ENCODE data around the gene SKP1.
A peak's percentile ranks its signal among the peaks of the same experiment; 100 is the strongest.

The SKP1 gene

DNA sequence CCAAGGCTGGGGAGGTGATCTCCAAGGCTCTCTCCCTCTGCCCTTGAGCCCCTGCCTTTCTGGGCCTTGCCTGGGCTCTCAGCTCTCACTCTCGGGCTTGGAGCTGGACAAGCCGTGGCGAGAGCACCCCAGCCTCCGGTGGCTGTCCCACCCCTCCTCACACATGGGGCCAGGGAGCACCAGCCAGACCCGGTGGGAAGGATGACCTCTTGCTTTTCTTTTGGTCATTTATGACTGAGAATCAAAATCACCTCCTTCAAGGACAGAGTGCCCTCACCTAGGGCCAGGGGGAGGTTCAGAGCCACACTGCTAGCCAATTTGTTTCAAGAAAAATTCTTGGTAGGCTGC lies 48.1 kb downstream of the SKP1 start:
- no peak for DNase-seq

DNA sequence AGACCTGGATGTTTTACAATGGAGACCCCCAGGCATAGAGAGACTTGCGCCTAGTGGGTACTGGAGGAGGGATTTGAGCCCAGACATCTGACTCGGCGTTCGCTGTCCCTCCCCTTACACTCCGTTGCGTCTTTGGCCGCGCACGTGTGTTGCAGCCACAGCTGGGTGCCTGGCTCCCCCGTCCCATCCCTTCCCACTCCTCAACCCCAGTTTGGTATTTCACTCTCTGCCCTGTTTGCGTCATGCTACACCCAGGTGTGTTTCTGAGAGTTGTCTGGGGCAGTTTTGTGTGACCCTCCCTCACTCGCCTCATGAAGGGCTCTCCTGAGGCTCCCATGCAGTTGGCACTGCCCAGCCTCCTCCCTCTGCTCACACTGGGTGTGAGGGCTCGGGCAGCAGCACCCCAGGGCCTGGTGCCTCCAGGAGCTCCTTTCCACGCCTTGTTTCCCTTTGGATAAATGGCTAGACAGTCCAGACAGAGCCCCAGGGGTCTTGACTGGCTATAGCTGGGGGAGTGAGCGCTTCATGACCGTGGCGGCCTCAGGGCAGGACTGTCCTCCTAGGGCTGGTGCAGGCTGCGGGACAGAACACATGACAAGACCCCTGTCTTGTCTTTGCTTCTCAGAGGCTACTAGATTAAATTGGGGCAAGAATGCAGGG lies 48.6 kb downstream of the SKP1 start:
- DNase-seq = no peak

DNA sequence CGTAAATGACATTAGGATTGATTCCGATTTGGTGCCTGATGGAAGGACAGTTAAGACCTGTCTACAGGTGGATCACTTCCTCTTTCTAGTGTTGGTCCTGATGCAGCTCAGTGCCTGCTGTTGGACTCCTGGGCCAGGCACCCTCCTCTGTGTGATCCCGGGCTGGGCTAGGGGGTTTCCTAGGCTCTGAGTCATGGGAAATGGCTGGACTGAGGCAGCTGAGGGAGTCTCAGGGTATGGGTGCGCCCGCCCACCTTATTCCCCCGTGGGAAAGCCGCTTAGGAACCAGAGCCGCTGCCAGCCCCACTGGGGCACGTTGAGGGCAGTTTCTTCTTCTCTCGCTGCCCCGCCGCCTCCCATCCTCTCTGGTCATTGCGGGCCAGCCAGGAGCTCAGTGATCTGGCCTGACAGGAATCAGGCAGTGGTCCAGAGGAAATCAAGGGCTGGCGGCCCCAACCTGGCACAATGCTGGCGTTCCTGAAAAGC lies 49.3 kb downstream of the SKP1 start:
- DNase-seq = no peak

DNA sequence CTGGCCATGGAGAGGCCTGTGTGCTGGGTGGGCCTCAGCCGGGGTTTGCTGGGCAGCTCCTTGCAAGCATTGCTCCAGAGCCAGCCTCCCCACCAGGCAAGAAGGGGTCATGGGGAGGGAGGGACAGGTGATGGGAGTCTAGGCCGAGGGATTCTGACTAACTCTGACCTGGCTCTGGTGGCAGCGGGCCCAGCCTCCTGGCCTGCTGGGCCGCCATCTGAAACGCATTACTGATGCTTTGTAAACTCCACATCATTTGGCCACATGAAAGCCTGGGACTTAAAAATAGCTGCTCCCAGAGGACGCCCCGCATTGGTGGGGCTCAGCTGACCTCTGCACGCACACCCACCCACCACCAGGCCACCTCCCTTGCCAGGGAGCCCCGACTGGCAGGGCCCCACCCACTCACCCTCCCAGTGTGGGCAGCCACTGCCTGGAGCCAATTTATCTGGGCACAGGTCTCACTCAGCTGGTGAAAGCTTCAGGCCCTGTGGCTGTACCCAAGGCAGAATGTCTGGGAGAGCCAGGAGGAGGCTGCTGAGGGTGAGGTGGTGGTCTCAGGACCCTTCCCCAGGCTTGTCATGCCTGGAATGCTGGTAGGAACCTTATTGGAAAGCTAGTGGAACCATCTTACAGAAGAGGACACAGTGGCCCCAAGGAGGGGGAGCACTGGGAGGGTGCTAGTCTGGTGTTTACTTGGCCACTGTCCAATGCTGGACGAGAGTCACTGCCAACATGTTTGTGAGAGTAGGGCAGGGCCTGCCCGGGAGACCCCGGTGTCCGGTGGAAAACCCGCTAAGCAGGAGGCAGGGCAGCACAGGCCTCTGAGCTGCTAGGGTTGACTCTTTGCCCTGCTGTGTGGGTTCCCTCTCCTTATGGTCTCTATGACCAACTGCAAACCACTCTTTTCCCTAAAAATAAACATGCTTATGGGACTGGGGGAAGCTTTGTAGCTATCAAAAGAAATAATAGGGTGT lies 51.4 kb downstream of the SKP1 start:
- DNase-seq = no peak

DNA sequence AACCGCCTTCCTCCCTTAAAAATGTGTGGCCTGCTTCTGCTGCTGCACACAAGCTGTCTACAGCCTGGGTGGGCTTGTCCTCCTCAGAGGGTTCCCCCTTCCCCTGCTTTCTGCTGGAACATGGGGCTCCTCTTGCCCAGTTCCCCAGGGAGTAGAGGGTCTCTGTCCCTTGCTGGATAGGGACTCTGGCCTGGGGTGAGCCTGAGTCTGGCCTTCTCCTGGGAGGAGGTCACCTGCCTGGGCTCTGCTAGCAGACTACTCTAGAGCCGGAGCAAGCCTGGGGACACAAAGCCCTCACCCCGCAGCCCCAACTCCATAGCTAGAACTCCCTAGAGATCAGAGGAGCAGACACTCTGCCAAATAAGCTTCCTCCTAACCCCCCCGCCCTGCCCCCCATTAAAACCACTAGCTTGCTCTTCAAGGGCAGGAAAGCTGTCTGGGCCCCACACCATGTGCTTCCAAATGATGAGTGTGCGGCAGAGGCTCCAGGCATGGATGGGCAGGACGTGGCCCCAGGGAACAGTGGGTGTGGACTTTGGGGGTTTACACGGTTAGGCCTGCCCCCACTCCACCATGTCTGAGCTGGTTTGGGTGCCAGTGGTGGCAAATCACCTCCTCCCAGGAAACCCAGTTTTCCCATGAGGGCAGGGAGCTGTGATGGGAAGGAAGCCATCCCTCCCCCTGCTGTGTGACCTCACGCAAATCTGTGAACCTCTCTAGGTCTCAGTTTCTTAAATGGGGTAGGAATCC lies 52.3 kb downstream of the SKP1 start:
- no peak for DNase-seq

DNA sequence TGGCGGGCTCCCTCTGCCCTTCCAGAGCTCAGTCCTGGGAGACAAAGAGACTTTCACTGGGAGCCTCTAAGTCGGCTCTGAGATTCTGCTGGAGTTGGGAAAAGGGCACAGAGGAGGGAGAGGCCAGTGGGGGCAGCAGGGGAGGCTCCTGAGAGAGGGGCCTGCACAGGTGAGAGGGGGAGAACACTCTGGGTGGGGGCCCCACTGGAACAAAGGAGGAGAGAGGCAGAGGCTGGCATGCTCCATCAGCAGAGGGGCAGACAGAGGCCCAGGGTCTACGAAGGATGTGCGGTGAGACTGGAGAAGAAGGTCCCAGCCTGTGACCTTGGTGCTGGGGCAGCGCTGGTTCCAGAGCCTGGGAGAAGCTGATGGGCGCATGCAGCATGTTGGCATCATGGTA lies 53.4 kb downstream of the SKP1 start:
- no peak for DNase-seq

DNA sequence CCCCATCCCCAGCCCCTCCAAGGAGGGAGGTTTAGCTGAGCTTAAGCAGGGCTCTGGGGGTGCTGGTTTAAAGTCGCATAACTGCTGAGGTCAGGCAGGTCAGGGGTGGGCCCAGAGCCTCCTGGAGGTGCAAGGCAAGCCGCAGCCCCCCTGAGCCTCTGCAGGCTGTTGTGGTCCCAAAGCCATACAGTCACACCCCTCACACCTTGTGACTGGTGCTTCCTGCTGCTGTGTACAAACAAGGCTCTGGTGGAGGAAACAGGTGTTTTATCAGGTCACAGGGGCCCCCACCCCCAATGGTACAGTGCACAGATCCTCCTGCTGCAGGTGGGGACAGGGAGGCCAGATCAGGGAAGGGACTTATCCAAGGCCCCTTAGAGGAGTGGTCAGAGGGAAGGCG lies 54.2 kb downstream of the SKP1 start:
- DNase-seq = no peak

DNA sequence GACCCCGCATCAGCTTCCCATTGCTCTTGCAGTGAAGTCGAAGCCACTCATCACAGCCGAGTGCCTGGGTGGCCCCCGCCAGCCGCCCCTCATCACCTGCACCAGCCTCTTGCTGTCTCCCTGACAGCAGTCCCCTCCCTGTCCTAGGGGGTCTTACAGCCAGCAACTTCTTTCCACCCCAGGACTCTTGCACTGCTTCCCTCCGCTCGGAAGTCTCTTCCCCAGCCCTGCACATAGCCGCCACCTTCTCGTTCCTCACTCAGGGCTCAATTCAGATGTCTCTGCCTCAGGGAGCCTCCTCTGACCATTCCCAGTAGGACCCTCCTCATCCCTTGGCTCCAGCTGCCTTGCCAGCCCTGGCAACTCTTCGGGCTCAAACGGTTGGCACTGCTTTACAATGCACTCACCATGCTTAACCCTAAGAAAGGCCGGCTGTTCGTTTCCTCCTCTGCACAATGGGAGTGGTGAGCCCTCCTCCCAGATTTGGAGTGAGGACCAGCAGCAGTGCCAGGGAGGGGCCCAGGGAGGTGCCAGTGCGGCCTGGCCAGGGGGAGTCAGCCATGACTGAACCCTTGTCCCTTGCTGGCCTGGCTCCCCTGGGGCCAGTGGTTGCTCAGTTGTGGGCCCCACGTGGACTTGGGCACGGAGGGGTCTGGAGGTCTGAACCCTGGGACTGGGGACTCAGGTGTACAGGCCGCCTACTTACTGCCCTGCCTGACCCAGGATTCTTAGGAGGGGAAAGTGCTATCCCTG lies 56.2 kb downstream of the SKP1 start:
- DNase-seq = no peak

DNA sequence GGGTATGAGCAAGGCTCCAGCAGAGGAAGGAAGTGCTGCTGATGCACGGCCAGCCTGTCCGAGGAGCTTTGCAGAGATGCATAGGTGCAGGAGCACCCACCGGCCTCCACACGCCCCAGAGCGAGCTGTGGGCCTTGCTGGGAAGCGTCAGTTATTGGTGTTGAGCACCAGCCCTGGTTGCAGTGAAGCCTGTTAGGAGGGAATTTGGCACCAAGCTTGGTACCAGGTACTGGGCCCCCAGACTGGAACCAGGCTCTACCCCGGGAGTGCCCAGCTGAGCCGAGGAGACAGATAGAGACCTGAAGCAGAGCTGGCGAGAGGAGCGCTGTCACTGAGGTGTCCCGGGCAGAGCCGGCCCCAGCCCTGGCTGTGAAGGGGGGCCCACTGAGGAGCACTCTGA lies 57.0 kb downstream of the SKP1 start:
- DNase-seq = no peak

DNA sequence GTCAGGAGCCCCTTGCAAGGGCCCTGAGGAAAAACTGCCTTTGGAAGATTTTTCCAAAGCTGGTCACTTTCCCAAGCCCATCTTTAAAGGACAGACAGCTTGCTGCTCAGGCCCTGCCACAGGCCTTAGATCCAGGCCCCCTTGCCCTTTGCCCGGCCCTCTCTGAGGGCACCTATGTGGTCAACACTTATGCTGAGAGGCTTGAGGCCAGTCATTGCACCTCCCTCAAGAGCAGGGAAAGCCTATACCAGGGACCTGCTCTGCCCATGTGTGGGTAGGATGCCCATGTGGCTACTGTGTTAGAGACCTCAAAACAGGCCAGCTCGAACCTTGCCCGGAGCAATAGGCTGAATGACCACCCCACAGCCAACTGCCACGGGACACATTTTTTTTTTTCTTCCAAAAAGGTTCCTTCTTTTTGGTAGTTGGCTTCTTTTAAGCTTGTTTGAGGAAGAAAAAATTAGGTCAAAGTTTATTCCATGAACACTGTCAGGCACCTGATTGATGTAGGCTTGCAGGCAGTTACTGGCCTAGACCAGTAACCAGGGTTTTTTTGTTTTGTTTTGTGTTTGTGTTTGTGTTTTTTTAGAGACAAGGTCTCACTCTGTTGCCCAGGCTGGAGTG lies 58.4 kb downstream of the SKP1 start:
- DNase-seq = peak; percentile 60 to 70

DNA sequence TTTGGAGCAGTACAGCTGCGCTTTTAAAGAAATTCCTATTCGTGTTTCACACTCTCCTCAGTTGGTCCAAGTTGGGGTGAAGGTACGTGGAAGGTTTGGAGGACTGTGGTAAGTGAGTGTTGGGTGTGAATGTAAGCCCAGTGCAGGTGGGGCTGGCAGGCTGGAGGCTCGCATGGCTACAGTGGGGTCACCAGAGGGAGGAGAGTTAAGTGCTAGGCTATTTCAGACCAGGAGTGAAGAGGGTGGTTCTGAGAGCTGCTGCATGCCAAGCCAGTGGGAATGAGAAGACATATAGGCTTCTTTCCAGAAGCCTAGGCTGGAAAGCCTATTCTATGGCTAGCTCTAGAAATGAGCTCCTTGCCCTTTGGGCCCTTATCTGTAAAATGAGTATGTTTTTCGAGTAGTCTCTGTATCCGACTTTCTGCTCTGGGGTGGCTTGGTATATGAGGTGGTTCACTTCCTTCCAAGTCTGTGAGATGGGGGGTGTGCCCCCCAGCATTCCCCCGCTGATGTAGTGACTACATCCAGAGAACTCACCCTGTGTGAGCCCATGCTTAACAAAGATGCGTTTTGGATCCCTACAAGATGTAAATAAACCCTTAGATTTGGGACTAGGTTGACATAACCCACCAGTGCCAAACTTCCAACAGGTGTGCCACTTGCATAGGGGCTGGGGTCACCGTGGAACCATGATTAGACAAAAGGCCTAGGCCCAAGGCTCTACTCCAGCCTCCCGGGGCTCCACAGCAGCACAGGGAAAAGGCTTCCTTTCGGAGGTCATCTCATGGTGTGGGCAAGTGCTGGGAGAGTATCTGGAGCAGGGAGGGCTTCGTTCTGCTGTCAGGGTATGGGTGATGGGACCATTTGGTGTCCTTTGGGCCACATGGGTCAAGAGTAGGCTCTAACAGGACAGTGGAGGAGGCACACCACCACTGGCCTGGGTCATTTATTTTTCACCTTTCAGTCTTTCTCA lies 59.7 kb downstream of the SKP1 start:
- DNase-seq = no peak

DNA sequence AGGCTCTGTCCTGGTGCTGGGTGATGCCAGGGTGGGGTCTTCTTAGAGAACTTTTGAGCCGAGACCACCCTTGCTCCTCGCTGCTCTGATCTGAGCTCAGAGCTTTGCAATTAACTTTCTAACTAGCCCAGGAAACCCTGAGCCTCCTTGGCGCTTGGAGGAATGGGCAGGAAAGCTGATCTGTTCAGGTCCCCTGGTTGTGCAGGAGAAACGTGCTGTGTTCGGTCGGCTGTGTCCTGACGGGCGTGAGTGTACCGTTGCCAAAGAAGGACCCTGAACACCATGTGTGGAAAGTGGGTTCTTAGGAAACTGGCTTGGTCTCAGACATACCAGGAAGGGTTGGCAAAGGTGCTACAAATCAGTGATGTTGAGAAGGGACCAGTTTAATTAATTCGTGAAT lies 60.5 kb downstream of the SKP1 start:
- DNase-seq = no peak

DNA sequence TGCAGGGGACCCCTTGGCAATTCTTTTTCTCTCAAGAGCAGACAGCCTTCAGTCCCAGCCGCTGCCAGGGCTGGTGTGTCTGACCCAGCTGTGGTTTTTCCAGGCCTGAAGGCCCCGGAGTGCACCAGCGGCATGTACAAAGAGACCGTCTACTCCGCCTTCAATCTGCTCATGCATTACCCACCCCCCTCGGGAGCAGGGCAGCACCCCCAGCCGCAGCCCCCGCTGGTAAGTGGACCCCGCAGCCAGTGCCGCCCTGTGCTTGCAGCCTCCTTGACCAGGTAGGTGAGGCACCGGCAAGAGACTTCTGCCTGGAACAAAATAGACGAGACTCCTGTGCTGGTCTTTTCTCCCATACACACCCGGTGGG lies 61.0 kb downstream of the SKP1 start:
- no peak for DNase-seq

DNA sequence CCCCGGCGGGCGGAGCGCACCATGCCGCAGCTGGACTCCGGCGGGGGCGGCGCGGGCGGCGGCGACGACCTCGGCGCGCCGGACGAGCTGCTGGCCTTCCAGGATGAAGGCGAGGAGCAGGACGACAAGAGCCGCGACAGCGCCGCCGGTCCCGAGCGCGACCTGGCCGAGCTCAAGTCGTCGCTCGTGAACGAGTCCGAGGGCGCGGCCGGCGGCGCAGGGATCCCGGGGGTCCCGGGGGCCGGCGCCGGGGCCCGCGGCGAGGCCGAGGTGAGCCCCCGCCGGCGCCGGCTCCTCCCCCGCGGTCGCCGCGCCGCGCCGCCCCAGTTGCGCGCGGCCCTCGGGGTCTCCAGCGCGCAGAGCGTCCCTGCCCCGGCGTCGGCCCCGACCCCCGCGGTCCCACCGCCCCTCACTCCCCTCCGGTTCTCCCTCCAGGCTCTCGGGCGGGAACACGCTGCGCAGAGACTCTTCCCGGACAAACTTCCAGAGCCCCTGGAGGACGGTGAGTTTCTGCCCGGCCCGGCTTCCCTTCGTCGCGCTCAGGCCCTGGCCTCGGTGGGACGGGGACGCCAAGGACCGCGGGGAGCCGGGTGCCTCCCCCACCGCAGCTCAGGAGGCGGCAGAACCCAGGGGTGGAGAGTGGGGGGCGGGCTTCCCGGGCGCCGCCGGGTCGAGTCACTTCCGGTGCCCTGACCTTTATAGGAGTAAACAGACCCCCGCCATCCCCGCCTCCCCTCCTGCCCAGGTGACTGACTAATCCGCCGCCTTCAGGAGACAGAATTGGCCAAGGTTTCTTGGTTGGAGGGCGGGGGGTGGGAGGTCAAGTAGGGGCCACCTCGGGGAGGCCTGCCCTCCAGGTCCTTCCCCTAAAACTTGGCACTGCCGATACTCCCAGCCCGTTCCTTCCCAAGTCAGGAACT lies 61.6 kb downstream of the SKP1 start:
- DNase-seq = no peak

DNA sequence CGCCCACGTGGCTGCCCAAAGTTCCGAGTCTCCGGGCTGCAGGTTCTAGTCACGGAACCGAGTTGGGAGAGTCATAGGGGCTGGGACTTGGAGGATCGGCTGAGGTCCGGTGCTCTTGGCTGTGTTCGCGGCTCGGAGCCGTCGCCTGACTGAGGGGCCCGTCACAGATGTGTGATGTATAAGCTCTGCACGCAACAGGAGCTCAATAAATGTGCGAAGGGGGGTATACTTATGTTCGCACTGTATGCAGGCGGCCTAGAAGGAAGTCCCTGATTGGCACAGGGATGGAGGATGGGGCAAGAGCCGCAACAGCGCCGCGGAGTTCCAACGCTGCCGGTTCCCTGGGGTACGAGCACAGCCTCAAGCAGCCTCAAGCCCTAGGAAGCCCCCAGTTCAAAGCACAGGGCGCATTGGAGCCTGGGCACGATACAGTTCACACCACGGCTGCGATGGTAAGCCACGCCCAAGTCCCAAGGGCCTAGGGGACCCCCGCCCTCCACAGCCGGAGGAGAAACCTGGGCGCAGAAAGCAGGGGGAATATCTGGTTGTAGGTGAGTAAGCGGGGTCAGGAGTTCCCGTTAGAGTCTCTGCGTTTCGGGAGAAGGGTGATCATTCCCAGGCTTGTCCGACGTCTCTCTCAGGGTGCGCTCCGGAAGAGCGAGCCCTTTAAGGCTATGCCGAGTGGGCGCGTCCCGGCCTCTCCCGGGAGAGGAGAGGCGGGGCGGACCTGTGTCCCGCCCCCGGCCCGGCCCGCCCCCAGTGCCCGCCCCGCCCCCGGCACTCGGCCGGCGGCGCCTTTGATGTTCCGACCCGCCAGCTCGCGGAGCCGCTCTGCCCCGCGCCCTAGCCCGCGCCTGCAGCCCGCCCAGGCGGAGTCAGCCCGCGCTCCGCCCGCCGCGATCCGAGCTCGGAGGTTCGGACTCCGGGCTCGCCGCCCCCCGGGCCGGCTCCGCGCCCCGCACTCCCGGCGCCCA lies 62.6 kb downstream of the SKP1 start, which contains the start of gene TCF7:
Gene TCF7, plus strand, starts transcription at position 780 of the 974 bp plus-strand sequence. CDS start 226 bp downstream, outside the sequence.
- peak; percentile 65 to 79 for DNase-seq

DNA sequence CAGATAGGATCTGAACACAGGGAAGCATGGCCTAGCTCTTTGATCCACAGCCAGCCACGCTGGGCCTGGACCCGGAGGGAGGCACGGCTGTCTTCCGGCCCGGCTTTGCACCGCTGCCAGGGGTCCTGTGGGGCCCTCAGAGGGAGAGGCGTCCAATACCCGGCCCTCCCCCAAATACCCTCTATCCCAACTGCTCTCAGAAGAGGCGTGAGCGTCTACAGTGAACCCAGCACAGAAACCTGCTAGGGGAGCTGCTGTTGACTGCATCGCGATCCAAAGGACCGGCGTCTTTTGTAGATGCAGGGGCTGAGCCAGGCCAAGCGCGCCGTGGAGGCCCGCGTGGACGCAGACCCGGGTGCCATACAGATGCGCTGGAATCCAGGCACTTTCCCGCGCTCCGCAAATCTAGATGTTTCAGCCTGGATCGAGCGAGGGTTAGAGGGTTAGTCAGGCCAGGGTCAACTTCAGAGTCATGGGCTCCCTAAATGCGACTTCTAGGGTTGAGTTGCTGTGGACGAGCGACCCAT lies 63.3 kb downstream of the SKP1 start:
- DNase-seq = no peak

DNA sequence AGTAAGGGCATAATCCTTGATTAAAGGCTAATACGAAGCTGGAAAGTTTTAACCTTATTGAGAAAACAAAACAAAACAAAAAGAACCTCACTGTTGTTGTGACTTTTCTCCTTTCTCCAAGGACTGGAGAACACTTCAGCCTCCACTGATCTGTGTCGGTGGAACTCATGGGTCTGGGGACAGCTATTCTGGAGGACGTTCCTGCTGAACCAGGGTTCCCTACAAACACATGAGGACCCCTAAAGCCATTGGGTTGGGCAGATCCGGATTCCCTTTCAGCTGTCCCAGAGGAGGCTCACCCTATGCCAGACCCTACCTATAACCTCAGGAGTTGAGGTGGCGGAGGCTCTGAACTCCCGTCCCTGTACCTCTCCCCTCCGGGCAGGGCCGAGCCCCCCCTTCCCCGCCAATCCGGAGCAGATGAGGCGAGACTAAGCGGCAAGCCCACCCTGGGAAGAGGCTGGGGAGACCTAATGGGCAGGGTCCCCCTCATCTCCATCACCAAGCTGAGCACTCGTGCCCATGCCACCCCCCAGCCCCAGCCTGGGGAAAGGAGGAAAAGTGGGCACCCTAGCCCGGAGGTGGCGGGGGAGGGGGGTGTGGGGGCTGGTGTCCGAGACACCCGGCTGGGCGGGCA lies 63.9 kb downstream of the SKP1 start:
- no peak for DNase-seq

Data from inflammatory macrophage (primary cell).